ENCODE data around the gene ITPKB.
"Not testable (repeated sequence)": the region's sequence is repeated elsewhere in the genome, so short reads cannot be mapped to it uniquely, and the experiment has no call there.

The ITPKB gene

DNA sequence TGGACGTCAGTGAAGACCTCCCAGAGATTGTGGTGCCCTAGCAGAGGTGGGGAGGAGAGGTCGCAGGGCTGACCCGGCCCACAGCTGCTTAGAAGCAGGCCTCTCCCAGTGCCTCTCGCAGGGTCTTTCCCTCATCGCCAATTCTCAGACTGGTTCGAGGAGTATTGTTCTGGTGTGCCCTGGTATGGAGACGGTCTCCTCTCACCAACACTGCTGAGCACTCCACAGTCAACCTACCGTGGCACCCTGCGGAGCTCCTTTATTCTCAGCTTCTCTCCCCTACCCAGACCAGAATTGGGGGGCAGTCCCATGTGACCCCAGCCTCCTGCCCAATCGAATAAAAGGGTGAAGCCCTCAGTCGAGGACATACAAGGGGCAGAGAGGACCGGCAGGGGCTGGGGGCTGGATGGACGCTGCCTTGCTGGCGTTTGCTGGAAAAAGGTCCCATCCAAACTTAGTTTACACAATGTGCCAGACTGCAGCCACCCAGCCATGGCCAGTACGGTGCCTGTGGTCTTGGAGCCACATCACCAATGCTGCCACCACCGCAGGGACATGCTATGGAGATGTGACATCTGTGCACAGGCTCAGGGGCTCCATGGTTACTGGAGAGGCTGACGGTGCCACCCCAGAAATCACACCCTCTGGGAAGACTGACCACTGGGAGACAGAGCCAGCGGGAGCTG, 109.7 kb downstream of the ITPKB start:
- no peak for DNase-seq (ENCODE audit: extremely low read depth in 1 of 2, low read depth in 1 of 2)

- no peak for DNase-seq (ENCODE audit: extremely low read depth in 1 of 2, low read depth in 1 of 2)
Observed at GRCh38 chr1:226628612-226629155, 110.4 kb downstream of the ITPKB start.

DNA sequence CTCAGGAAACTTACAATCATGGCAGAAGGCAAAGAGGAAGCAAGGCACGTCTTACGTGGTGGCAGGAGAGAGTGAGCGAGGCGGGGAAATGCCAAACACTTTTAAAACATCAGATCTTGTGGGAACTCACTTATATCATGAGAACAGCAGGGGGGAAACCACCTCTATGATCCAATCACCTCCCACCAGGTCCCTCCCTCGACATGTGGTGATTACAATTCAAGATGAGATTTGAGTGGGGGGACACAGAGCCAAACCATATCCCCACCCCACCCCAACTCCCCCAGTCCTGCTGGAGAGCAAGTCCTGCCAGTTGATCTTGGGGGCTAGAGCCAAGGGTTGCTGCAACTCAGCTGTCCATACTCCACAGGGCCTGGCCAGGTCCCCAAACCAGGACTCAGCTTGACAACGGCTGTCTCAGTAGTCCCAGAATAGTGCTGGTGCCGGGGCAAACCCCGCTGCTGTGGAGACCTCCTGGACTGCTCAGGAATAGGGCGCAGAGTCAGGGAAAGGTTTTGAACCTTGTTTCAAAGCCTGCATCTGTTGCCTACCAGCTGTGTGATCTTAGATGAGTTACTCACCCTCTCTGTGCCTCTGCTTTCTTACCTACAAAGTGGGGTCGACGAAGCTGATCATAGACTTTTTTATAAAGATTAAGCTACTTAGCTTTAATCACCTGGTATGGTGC, 111.0 kb downstream of the ITPKB start:
- DNase-seq (ENCODE audit: extremely low read depth in 1 of 2, low read depth in 1 of 2), result no peak

GRCh38 chr1:226627050-226627755, 111.9 kb downstream of the ITPKB start:
- no peak for DNase-seq (ENCODE audit: extremely low read depth in 1 of 2, low read depth in 1 of 2)

GRCh38 chr1:226626577-226626956, 112.5 kb downstream of the ITPKB start:
- peak; percentile 63 to 67 for DNase-seq (ENCODE audit: extremely low read depth in 1 of 2, low read depth in 1 of 2)

- DNase-seq (ENCODE audit: extremely low read depth in 1 of 2, low read depth in 1 of 2), result no peak
Observed at GRCh38 chr1:226625832-226626576, 113.1 kb downstream of the ITPKB start.

- DNase-seq (ENCODE audit: extremely low read depth in 1 of 2, low read depth in 1 of 2), result no peak
Observed at GRCh38 chr1:226625326-226625725, 113.8 kb downstream of the ITPKB start.

- no peak for DNase-seq (ENCODE audit: extremely low read depth in 1 of 2, low read depth in 1 of 2)
Observed at GRCh38 chr1:226624526-226624925, 114.6 kb downstream of the ITPKB start.

- DNase-seq (ENCODE audit: extremely low read depth in 1 of 2, low read depth in 1 of 2), result no peak
Observed at GRCh38 chr1:226622012-226622411, 117.1 kb downstream of the ITPKB start.

- no peak for DNase-seq (ENCODE audit: extremely low read depth in 1 of 2, low read depth in 1 of 2)
Observed at GRCh38 chr1:226619031-226619430, 120.1 kb downstream of the ITPKB start.

DNA sequence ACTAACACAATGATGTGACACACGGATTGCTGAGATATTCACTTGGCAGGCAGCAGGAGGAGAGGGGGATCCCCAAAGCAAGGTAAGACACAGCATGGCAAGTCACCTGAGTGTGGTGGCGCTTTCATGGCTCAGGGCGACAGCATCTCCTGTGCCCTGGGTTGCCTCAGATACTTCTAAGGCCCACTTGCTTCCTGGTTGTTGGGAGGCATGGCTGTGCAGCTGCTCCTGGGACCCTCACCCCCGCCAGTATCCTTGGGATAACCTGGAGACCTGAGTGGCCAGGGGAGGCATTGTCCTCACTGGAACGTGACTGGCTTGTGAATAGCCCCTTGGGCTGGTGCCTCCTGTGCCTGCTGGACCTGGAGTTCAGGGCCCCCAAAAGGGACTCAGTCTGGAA, 120.7 kb downstream of the ITPKB start:
- DNase-seq (ENCODE audit: extremely low read depth in 1 of 2, low read depth in 1 of 2), result no peak

GRCh38 chr1:226617719-226618118, 121.4 kb downstream of the ITPKB start:
- DNase-seq (ENCODE audit: extremely low read depth in 1 of 2, low read depth in 1 of 2), result not testable (repeated sequence)

DNA sequence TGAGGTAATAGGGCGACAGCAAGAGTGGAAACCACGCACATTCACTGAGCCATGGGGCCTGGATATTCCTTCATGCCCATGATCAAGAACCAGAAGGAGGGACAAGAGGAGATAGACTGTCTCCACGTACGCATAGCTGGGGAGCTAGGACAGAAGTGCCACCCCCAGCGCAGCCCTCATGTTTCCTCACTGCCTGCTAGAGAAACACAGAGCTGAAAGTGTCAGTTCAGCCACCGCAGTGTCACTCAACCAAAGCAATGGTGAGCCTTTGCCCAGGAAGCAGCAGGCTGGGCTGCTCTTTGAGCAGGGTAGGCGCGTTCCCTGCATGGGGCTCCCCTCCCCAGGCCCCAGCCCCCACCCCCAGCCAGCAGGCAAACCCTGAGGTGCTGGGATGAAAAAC, 122.0 kb downstream of the ITPKB start:
- no peak for DNase-seq (ENCODE audit: extremely low read depth in 1 of 2, low read depth in 1 of 2)

GRCh38 chr1:226616636-226617035, 122.4 kb downstream of the ITPKB start:
- no peak for DNase-seq (ENCODE audit: extremely low read depth in 1 of 2, low read depth in 1 of 2)

DNA sequence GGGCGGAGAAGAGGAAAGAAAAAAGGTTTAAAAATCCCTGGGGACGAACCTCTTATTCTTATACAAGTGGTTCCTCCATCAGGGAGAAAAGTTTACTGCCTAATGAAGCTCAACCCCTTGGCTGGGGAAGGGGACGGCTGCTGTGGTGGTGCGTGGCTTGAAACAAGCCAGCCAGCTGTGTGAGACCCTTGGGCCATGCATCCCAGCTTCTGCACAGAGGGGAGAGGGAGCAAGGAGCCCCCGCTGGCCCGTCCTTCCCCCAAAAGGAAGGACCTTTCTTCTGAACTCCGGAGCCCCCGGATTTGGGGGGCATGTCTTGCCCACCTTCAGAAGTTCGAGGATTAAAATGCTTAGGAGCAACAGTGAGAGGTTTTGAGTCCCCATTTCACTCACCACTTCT, 123.2 kb downstream of the ITPKB start:
- DNase-seq (ENCODE audit: extremely low read depth in 1 of 2, low read depth in 1 of 2), result no peak

GRCh38 chr1:226611980-226612379, 127.1 kb downstream of the ITPKB start:
- not testable (repeated sequence) for DNase-seq (ENCODE audit: extremely low read depth in 1 of 2, low read depth in 1 of 2)

- no peak for DNase-seq (ENCODE audit: extremely low read depth in 1 of 2, low read depth in 1 of 2)
Observed at GRCh38 chr1:226611301-226611700, 127.8 kb downstream of the ITPKB start.

DNA sequence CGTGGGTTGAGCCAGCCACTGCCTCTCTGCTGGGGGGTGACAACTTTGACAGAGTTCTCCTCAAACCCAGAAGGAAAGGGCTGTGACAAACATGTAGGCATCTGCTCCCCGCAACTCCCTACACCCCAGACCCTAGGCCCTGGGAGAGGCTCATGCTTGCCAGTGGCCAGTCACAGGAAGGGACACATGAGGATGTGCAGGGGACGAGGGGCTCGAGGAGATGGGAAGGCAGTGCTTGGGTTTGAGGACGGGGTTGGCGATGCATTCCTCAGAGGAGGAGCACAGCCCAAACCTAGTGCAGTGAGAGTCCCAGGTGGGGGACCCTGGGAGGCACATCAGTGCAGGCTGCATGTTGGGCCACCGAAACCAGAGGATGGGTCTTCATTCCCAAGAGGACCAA, 128.4 kb downstream of the ITPKB start:
- DNase-seq (ENCODE audit: extremely low read depth in 1 of 2, low read depth in 1 of 2), result no peak

GRCh38 chr1:226609836-226610455, 129.1 kb downstream of the ITPKB start:
- no peak for DNase-seq (ENCODE audit: extremely low read depth in 1 of 2, low read depth in 1 of 2)

DNA sequence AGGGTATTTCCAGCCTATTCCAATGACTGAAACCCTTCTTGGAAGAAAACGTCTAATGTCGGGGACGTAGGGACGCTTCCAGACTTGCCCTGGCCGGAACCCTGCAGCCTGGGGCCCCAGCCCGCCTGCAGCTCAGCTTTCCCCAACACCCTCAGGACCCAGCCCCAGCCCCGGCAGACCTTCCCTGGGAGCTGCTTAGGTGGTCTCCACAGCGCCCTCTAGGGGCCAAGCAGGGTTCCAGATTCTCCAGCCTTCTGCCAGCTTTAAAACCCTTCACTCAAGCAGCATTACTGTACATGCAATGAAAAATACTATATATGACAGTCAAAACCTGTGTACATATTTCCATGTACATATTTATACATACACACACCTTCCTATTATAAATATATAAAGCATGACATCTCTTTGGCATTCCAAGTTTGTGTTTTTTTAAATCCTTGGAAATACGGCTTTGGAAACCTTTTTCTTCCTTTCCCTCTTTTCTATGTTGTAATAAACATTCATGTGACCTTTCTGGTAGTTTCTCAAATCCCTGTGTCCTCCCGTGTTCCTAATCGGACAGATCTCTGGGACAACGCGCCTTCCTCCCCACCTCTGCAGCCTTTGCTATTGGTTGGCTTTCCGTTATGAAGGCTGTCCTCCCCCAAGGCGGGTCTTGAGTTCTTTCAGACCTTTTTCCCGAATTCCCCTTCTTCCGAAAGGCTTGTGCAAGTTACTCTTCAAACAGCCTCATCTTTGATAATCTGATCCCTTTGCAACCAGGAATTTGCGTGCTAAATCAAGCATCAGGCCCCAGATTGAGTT, 130.2 kb downstream of the ITPKB start:
- peak in 1 of 2 donors; percentile 44 for DNase-seq (ENCODE audit: extremely low read depth in 1 of 2, low read depth in 1 of 2)

Data from stimulated activated CD8-positive, alpha-beta memory T cell treated with anti-CD3 and anti-CD28 coated beads, Interleukin-7, amount 100 ng/mL, for 48 hours (primary cell).